ENCODE measurements around the gene IL22.

DNA sequence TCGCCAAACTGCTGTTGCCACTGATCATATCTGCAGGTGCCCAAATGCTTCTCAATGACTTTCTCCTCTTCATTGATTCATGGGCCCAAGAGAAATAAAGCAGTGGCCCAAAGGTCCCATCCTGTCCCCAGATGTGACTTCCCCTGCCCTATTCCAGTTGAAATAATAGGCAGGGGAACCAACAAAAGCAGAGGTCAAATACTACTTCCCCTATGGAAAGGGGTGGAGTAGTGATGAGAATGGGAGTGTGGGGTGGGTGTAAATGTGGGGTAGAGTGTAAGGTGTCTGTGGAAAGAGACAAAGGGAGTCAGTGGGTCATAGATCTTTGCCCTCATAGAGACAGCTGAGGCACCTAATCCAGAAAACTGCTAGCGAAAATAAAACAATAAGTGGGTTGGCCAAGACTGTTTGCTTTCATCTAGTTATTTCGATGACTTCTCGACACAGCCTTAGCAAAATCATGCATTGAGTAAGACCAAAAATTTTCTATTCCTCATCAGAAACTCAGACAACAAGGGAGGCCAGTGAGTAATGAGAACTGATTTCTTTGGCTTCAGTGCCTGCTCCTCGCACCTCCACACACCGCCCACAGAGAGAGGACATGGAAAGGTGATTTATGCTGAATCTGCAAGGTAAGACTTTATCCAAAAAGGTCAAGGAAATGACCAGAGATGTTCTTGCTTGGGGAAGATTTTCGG lies 10.9 kb upstream of the IL22 start:
- TF ChIP-seq, protein P1, sequence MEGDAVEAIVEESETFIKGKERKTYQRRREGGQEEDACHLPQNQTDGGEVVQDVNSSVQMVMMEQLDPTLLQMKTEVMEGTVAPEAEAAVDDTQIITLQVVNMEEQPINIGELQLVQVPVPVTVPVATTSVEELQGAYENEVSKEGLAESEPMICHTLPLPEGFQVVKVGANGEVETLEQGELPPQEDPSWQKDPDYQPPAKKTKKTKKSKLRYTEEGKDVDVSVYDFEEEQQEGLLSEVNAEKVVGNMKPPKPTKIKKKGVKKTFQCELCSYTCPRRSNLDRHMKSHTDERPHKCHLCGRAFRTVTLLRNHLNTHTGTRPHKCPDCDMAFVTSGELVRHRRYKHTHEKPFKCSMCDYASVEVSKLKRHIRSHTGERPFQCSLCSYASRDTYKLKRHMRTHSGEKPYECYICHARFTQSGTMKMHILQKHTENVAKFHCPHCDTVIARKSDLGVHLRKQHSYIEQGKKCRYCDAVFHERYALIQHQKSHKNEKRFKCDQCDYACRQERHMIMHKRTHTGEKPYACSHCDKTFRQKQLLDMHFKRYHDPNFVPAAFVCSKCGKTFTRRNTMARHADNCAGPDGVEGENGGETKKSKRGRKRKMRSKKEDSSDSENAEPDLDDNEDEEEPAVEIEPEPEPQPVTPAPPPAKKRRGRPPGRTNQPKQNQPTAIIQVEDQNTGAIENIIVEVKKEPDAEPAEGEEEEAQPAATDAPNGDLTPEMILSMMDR (IDR thresholded peaks at IDR 0.05), result no peak
- TF ChIP-seq POLR2A (IDR thresholded peaks at IDR 0.05), result no peak
